ENCODE results near the gene ASH1L.
A peak's percentile ranks its signal among the peaks of the same experiment; 100 is the strongest.
"Not testable (repeated sequence)": the region's sequence is repeated elsewhere in the genome, so short reads cannot be mapped to it uniquely, and the experiment has no call there.

ASH1L gene

GRCh38 chr1:155562581-155563376 lies at the start of gene ASH1L:
Gene ASH1L, minus strand, starts transcription at chr1:155562803. Its CDS starts 41,284 bp downstream, at chr1:155521519.
- peak; percentile 89 for DNase-seq (ENCODE audit: low spot score)

GRCh38 chr1:155610257-155610647 lies 47.6 kb upstream of the ASH1L start:
- DNase-seq (ENCODE audit: low spot score): not testable (repeated sequence)

- peak; percentile 89 for DNase-seq (ENCODE audit: low spot score)
Measured at GRCh38 chr1:155609515-155610256, 47.1 kb upstream of the ASH1L start, which contains the start of gene MSTO1. Gene MSTO1, plus strand, starts transcription at chr1:155610218. Its CDS starts 31 bp downstream, at chr1:155610249.

GRCh38 chr1:155608888-155609225 lies 46.3 kb upstream of the ASH1L start:
- DNase-seq (ENCODE audit: low spot score): no peak

- no peak for DNase-seq (ENCODE audit: low spot score)
Measured at GRCh38 chr1:155607708-155608107, 45.1 kb upstream of the ASH1L start.

GRCh38 chr1:155599828-155600572 lies 37.4 kb upstream of the ASH1L start:
- not testable (repeated sequence) for DNase-seq (ENCODE audit: low spot score)

GRCh38 chr1:155598842-155599331 lies 36.3 kb upstream of the ASH1L start:
- DNase-seq (ENCODE audit: low spot score): no peak

GRCh38 chr1:155596864-155597263 lies 34.3 kb upstream of the ASH1L start:
- no peak for DNase-seq (ENCODE audit: low spot score)

- not testable (repeated sequence) for DNase-seq (ENCODE audit: low spot score)
Measured at GRCh38 chr1:155595877-155596474, 33.4 kb upstream of the ASH1L start.

- peak; percentile 29 for DNase-seq (ENCODE audit: low spot score)
Measured at GRCh38 chr1:155591770-155592169, 29.2 kb upstream of the ASH1L start.

- DNase-seq (ENCODE audit: low spot score): not testable (repeated sequence)
Measured at GRCh38 chr1:155590516-155591247, 28.1 kb upstream of the ASH1L start.

GRCh38 chr1:155589282-155589681 lies 26.7 kb upstream of the ASH1L start:
- DNase-seq (ENCODE audit: low spot score): not testable (repeated sequence)

GRCh38 chr1:155583846-155584245 lies 21.2 kb upstream of the ASH1L start:
- not testable (repeated sequence) for DNase-seq (ENCODE audit: low spot score)

- DNase-seq (ENCODE audit: low spot score): not testable (repeated sequence)
Measured at GRCh38 chr1:155575608-155576007, 13.0 kb upstream of the ASH1L start.

GRCh38 chr1:155574077-155574476 lies 11.5 kb upstream of the ASH1L start:
- DNase-seq (ENCODE audit: low spot score): no peak

GRCh38 chr1:155570593-155570990 lies 8.0 kb upstream of the ASH1L start:
- DNase-seq (ENCODE audit: low spot score): no peak

GRCh38 chr1:155569988-155570592 lies 7.5 kb upstream of the ASH1L start:
- DNase-seq (ENCODE audit: low spot score): no peak

GRCh38 chr1:155563377-155564022 lies 897 bp upstream of the ASH1L start:
- DNase-seq (ENCODE audit: low spot score): not testable (repeated sequence)

- DNase-seq (ENCODE audit: low spot score): peak; percentile 37
Measured at GRCh38 chr1:155561779-155562580, 623 bp downstream of the ASH1L start.
